22Rv1 (cell line): ENCODE measurements around the gene EPGN.

Experiments
- CTCF ChIP-seq: fragments of 450-650 bp; IDR thresholded peaks from 2 replicates; pipeline ENCODE4 v1.5.1; 2017; ENCODE audit warnings: mild to moderate bottlenecking
- ZFX ChIP-seq: fragments of 450-650 bp; IDR thresholded peaks from 2 replicates; pipeline ENCODE4 v1.6.1; 2017; ENCODE audit warnings: antibody characterized with exemption, borderline replicate concordance

- TF ChIP-seq CTCF (no peak), ZFX (no peak)
These were observed 54.1 kb downstream of the EPGN start for GRCh38 chr4:74362347-74362746.
